Measurements from ENCODE around the gene HDAC4. TPM values are rescaled to one million over a fixed set of nuclear protein-coding genes. Genes with fewer than 3 reads are reported as not detected.
"Not testable (repeated sequence)": the region's sequence is repeated elsewhere in the genome, so short reads cannot be mapped to it uniquely, and the experiment has no call there.

HDAC4 gene
- 10 to 100 TPM; 49.8 to 71.7 TPM for total RNA-seq

- peaks cover 0 to 2% of the 10 kb centered on the region in 2 donors for H3K9me3 Mint-ChIP-seq
- peaks cover 5 to 16% of the 10 kb centered on the region in 2 donors for H3K36me3 Mint-ChIP-seq (ENCODE audit: insufficient read depth in 2 of 2)
- DNase-seq, result no peak
- H3K27ac Mint-ChIP-seq, result peak within 1 kb of the TSS; percentile 99
- H3K4me3 Mint-ChIP-seq, result peak within 1 kb of the TSS; percentile 92 to 99
- H3K27me3 Mint-ChIP-seq (ENCODE audit: low read depth), result peaks cover 3% of the 10 kb centered on the region
- H3K4me1 Mint-ChIP-seq (ENCODE audit: low read depth), result peaks cover 50% of the 10 kb centered on the region
- peak; percentile 78 to 80 for ATAC-seq (replicated peaks in 1 of 2)
These were observed at the start of gene HDAC4 for GRCh38 chr2:239400596-239401066. HDAC4 (minus strand) TSS chr2:239401020; CDS start chr2:239352699, 48,321 bp downstream.

GRCh38 chr2:239449468-239449867, 48.6 kb upstream of the HDAC4 start:
- H3K4me1 Mint-ChIP-seq (ENCODE audit: low read depth); ATAC-seq (replicated peaks in 1 of 2); H3K4me3 Mint-ChIP-seq; DNase-seq; H3K9me3 Mint-ChIP-seq; H3K27ac Mint-ChIP-seq: not testable (repeated sequence)
- H3K27me3 Mint-ChIP-seq (ENCODE audit: low read depth), result peaks cover 13% of the 10 kb centered on the region
- peaks cover 8 to 16% of the 10 kb centered on the region in 2 donors for H3K36me3 Mint-ChIP-seq (ENCODE audit: insufficient read depth in 2 of 2)

GRCh38 chr2:239445771-239446524, 45.1 kb upstream of the HDAC4 start:
- no peak for DNase-seq
- Mint-ChIP-seq H3K9me3 (no peaks in the 10 kb centered on the region), H3K4me1 (ENCODE audit: low read depth) (peaks cover 7% of the 10 kb centered on the region), H3K27ac (no peak overlapping the region), H3K4me3 (no peak overlapping the region), H3K36me3 (ENCODE audit: insufficient read depth in 2 of 2) (peaks cover 0 to 6% of the 10 kb centered on the region in 2 donors), H3K27me3 (ENCODE audit: low read depth) (peaks cover 21% of the 10 kb centered on the region)
- no peak for ATAC-seq (replicated peaks in 1 of 2)

GRCh38 chr2:239444626-239445577, 44.1 kb upstream of the HDAC4 start:
- no peak overlapping the region for H3K27ac Mint-ChIP-seq
- no peak for ATAC-seq (replicated peaks in 1 of 2)
- peaks cover 0 to 4% of the 10 kb centered on the region in 2 donors for H3K36me3 Mint-ChIP-seq (ENCODE audit: insufficient read depth in 2 of 2)
- no peaks in the 10 kb centered on the region for H3K9me3 Mint-ChIP-seq
- H3K27me3 Mint-ChIP-seq (ENCODE audit: low read depth), result peaks cover 29% of the 10 kb centered on the region
- H3K4me3 Mint-ChIP-seq, result no peak overlapping the region
- DNase-seq, result no peak
- peaks cover 13% of the 10 kb centered on the region for H3K4me1 Mint-ChIP-seq (ENCODE audit: low read depth)

GRCh38 chr2:239443666-239444567, 43.1 kb upstream of the HDAC4 start:
- Mint-ChIP-seq H3K36me3 (ENCODE audit: insufficient read depth in 2 of 2) (peaks cover 0 to 4% of the 10 kb centered on the region in 2 donors), H3K27ac (no peak overlapping the region), H3K4me1 (ENCODE audit: low read depth) (peaks cover 13% of the 10 kb centered on the region), H3K4me3 (no peak overlapping the region), H3K9me3 (no peaks in the 10 kb centered on the region), H3K27me3 (ENCODE audit: low read depth) (peaks cover 37% of the 10 kb centered on the region)
- DNase-seq (no peak), ATAC-seq (replicated peaks in 1 of 2) (no peak)

GRCh38 chr2:239443102-239443620, 42.3 kb upstream of the HDAC4 start:
- Mint-ChIP-seq H3K4me3 (no peak overlapping the region), H3K36me3 (ENCODE audit: insufficient read depth in 2 of 2) (peaks cover 0 to 2% of the 10 kb centered on the region in 2 donors), H3K27me3 (ENCODE audit: low read depth) (peaks cover 41% of the 10 kb centered on the region), H3K9me3 (no peaks in the 10 kb centered on the region), H3K4me1 (ENCODE audit: low read depth) (peaks cover 13% of the 10 kb centered on the region), H3K27ac (no peak overlapping the region)
- DNase-seq (no peak), ATAC-seq (replicated peaks in 1 of 2) (no peak)

DNA sequence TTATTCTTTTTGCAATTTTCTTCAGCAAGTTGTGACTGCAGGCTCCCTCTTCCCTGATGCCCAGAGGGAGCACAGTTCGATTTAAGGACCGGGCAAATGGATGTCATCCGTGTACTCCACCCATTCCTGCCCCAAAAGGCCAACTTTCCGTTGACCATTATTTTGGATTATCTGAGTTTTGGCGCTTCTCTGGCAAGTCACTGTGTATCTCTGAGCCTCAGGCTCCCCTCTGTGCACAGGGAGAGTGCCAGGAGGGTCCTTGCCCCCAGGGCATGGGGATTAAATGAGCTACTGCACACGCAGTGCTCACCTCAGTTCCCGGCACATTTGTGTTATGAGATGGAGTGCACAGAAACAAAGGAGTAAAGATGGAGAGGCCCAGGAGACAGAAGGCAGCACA, 41.4 kb upstream of the HDAC4 start:
- H3K27ac Mint-ChIP-seq, result no peak overlapping the region
- H3K4me3 Mint-ChIP-seq, result no peak overlapping the region
- peaks cover 39% of the 10 kb centered on the region for H3K27me3 Mint-ChIP-seq (ENCODE audit: low read depth)
- H3K36me3 Mint-ChIP-seq (ENCODE audit: insufficient read depth in 2 of 2), result no peaks in the 10 kb centered on the region
- no peaks in the 10 kb centered on the region for H3K9me3 Mint-ChIP-seq
- ATAC-seq (replicated peaks in 1 of 2) (no peak), DNase-seq (no peak)
- peaks cover 13% of the 10 kb centered on the region for H3K4me1 Mint-ChIP-seq (ENCODE audit: low read depth)

GRCh38 chr2:239441261-239442078, 40.6 kb upstream of the HDAC4 start:
- DNase-seq (no peak), ATAC-seq (replicated peaks in 1 of 2) (no peak)
- Mint-ChIP-seq H3K4me1 (ENCODE audit: low read depth) (peaks cover 13% of the 10 kb centered on the region), H3K9me3 (no peaks in the 10 kb centered on the region), H3K27ac (no peak overlapping the region), H3K27me3 (ENCODE audit: low read depth) (peaks cover 42% of the 10 kb centered on the region), H3K36me3 (ENCODE audit: insufficient read depth in 2 of 2) (no peaks in the 10 kb centered on the region), H3K4me3 (peak overlapping the region; percentile 59 to 81)

DNA sequence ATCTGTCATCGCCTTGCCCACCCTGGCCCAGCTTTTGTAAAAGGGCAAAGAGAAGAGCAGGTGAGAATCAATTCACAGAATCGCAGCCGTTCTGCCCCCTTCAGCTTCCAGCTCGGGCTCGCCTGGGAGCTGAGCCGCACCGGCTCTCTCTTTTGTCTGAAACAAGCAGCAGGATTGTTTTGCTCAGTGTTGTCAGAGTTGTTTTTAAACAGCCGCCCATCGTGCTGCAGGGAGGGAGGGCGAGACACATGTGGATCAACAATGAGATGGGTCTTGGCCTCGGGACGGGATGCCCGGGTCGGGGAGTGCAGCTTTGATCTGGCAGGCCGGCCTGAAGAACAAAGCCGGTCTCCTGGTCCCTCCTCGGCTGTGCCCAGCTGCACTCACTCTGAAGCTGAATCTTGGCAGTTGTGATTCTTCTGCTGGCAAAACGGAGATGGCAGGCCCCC, 39.7 kb upstream of the HDAC4 start:
- peak overlapping the region in 1 of 2 donors; percentile 59 for H3K4me3 Mint-ChIP-seq

DNA sequence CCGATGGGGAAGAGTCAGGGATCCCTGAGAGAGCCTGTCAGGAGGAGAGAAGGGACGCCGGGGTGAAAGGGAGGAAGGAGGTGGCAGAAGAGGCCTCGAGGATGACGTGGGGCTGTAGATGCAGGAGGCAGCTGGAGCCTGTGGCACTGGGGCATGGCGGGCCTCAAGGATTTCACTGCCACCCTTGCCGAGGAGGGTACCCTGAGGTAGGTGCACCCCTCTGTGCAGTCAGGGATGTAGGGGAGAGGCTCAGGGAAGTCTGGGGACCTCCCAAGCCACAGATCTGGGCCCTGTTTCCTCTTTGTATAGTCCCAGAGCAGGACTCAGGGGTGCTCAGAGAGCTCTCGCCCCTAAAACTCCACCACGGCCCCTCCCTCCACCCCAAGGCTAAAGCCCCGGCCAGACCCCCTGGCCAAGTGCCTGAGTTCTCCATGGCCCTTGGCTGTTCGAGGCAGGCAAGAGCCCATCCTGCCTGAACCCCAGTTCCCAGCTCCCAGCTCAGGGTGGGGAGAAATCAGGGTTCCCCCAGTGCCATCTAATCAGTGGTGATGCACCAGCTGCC, 39.0 kb upstream of the HDAC4 start:
- ATAC-seq (replicated peaks in 1 of 2), result no peak
- peaks cover 13% of the 10 kb centered on the region for H3K4me1 Mint-ChIP-seq (ENCODE audit: low read depth)
- DNase-seq, result no peak
- no peaks in the 10 kb centered on the region for H3K9me3 Mint-ChIP-seq
- H3K36me3 Mint-ChIP-seq (ENCODE audit: insufficient read depth in 2 of 2), result no peaks in the 10 kb centered on the region
- no peak overlapping the region for H3K4me3 Mint-ChIP-seq
- no peak overlapping the region for H3K27ac Mint-ChIP-seq
- H3K27me3 Mint-ChIP-seq (ENCODE audit: low read depth), result peaks cover 45% of the 10 kb centered on the region

More for the DNA sequence above, 39.7 kb upstream of the HDAC4 start:
- no peak for DNase-seq
- Mint-ChIP-seq H3K4me1 (ENCODE audit: low read depth) (peaks cover 13% of the 10 kb centered on the region), H3K27me3 (ENCODE audit: low read depth) (peaks cover 45% of the 10 kb centered on the region), H3K36me3 (ENCODE audit: insufficient read depth in 2 of 2) (no peaks in the 10 kb centered on the region), H3K27ac (no peak overlapping the region), H3K9me3 (no peaks in the 10 kb centered on the region)
- no peak for ATAC-seq (replicated peaks in 1 of 2)

- DNase-seq (no peak), ATAC-seq (replicated peaks in 1 of 2) (no peak)
- Mint-ChIP-seq H3K4me3 (no peak overlapping the region), H3K27me3 (ENCODE audit: low read depth) (peaks cover 45% of the 10 kb centered on the region), H3K27ac (no peak overlapping the region), H3K4me1 (ENCODE audit: low read depth) (peaks cover 13% of the 10 kb centered on the region), H3K9me3 (no peaks in the 10 kb centered on the region), H3K36me3 (ENCODE audit: insufficient read depth in 2 of 2) (peaks cover 0 to 1% of the 10 kb centered on the region in 2 donors)
These were observed 38.4 kb upstream of the HDAC4 start for GRCh38 chr2:239438995-239439753.

All from activated T-cell treated with anti-CD3 and anti-CD28 coated beads, Interleukin-2, amount 50 U/mL, for 72 hours (primary cell).